ENCODE data around the gene SDK1.

The SDK1 gene

DNA sequence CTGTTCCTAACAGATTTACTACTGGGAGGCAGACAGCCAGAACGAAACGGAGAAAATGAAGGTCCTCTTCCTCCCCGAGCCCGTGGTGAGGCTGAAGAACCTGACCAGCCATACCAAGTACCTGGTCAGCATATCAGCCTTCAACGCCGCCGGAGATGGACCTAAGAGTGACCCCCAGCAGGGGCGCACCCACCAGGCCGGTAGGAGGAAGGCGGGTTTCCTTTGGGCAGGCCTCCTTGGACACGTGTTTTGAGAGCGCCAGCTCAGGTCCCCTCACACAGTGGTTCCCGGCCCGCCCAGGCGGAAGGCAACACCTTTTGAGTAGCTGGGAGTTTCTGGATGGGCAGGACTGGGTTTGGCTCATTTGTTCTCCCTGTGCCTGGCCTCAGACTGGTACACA, 907.0 kb downstream of the SDK1 start:
- H3K4me3 ChIP-seq (ENCODE audit: low read depth, low read length): no peak overlapping the region
- TF ChIP-seq, protein P1, sequence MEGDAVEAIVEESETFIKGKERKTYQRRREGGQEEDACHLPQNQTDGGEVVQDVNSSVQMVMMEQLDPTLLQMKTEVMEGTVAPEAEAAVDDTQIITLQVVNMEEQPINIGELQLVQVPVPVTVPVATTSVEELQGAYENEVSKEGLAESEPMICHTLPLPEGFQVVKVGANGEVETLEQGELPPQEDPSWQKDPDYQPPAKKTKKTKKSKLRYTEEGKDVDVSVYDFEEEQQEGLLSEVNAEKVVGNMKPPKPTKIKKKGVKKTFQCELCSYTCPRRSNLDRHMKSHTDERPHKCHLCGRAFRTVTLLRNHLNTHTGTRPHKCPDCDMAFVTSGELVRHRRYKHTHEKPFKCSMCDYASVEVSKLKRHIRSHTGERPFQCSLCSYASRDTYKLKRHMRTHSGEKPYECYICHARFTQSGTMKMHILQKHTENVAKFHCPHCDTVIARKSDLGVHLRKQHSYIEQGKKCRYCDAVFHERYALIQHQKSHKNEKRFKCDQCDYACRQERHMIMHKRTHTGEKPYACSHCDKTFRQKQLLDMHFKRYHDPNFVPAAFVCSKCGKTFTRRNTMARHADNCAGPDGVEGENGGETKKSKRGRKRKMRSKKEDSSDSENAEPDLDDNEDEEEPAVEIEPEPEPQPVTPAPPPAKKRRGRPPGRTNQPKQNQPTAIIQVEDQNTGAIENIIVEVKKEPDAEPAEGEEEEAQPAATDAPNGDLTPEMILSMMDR (conservative IDR thresholded peaks at IDR 0.05; ENCODE audit: low read depth, low read length): no peak
- no peak for DNase-seq (ENCODE audit: low read depth)

DNA sequence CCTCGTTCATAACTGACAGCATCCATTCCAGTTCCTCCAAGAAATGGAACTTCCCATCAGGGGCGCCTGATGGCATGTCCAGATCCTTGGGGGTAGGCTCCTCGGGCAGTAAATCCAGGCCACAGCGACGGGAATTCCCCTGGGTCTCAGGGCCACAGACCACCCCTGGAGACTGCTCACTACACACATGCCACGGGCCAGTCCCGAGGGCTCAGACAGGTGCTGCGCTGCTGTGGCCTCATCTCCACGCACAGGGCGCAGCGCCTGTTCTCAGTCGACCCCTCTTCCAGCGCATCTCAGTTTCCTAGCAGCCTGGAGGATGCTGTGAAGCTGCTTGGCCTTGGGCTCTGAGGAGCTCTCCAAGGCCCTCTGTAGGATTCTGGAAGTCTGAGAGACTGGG, 907.5 kb downstream of the SDK1 start:
- H3K4me3 ChIP-seq (ENCODE audit: low read depth, low read length): no peak overlapping the region
- DNase-seq (ENCODE audit: low read depth): no peak
- TF ChIP-seq, protein P1 (conservative IDR thresholded peaks at IDR 0.05; ENCODE audit: low read depth, low read length): no peak

DNA sequence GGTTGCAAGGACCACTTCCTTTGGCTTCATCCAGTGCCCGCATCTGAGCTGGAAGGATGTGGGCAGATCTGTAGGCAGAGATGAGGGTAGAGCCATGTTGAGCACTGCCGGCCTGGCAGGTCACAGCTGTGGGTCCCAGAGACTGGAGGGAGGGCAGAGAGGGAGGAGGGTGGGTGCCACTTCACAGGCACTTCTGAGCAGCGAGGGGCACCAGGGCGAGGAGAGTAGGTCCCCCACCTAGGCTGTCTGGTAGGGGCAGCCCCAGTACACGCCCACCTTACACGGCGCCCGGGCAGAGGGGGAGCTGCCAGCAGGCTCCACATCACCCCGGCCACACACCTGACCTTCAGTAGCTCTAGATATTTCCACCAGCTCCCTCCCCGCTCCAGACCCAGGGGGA, 908.1 kb downstream of the SDK1 start:
- TF ChIP-seq, protein P1 (conservative IDR thresholded peaks at IDR 0.05; ENCODE audit: low read depth, low read length): no peak
- no peak overlapping the region for H3K4me3 ChIP-seq (ENCODE audit: low read depth, low read length)
- no peak for DNase-seq (ENCODE audit: low read depth)

DNA sequence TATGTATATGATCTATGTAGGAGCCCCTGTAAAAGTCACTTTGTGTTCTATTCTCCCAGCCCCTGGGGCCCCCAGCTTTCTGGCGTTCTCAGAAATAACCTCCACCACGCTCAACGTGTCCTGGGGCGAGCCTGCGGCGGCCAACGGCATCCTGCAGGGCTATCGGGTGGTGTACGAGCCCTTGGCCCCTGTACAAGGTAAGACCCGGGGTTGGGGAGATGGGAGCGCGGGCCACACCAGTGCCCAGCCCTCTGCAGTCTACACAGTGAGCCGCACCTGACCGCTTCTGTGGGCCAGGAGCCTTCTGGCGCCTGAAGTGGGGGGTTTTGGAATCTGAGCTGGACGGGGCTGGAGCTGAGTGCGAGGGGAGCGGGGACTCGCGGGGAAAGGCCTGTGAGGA, 908.9 kb downstream of the SDK1 start:
- no peak for DNase-seq (ENCODE audit: low read depth)
- TF ChIP-seq, protein P1 (conservative IDR thresholded peaks at IDR 0.05; ENCODE audit: low read depth, low read length): no peak
- no peak overlapping the region for H3K4me3 ChIP-seq (ENCODE audit: low read depth, low read length)

DNA sequence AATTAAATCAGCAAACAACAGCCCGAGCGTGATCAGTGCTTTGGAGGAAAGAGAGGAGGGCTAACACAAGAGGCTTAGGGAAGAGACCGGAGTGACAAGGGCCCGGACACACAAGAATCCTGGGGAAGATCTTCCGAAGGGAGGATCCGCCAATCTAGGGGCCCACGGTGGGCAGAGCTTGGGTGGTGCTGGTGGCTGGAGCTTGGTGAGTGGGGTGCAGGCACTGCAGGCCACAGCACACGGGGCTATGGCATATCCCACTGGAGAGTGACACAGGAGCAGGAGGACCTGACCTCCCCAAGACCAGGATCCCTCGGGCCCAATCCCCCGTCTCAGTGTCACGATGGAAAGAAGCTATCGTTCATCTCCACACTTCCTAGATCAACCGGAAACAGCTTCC, 909.8 kb downstream of the SDK1 start:
- DNase-seq (ENCODE audit: low read depth): no peak
- H3K4me3 ChIP-seq (ENCODE audit: low read depth, low read length): no peak overlapping the region
- TF ChIP-seq, protein P1 (conservative IDR thresholded peaks at IDR 0.05; ENCODE audit: low read depth, low read length): no peak

DNA sequence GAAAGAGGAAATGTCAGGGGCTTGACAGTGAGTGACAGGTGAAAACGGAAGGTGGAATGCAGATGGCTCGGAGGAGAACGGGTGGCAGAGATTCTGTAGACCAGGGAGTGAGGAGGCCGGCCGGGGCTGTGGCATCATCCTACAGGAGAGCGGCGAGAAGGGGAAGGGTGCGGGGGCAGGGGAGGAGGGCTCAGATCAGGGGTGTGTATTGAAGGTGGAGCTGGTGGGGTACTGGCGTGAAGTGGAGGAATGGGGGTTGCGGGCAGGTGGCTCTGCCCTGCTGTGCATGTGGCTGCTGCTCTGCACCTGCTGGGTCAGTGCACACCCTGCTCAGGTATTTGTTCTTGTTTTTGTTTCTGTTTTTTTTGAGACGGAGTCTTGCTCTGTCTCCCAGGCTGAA, 910.2 kb downstream of the SDK1 start:
- DNase-seq (ENCODE audit: low read depth): no peak
- TF ChIP-seq, protein P1 (conservative IDR thresholded peaks at IDR 0.05; ENCODE audit: low read depth, low read length): no peak
- no peak overlapping the region for H3K4me3 ChIP-seq (ENCODE audit: low read depth, low read length)

DNA sequence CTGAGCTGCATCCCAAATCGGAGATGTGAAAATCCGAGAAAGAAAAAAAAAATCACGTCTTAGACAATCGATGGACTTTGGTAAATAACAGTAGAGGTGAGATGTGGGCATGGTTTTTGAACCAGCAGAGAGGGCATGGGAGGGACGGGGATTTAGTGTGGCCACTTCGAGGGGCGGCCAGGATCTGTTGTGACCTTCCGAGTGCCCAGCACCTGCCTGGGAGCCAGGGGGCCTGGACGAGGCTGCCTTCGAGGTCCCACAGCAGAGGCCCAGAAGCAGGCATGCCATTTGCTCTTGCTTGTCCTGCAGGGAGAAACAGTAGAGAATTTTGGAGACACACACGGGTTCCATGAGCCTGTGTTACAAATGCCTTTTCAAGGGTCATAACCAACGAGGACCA, 911.3 kb downstream of the SDK1 start:
- H3K4me3 ChIP-seq (ENCODE audit: low read depth, low read length): no peak overlapping the region
- TF ChIP-seq, protein P1 (conservative IDR thresholded peaks at IDR 0.05; ENCODE audit: low read depth, low read length): no peak
- no peak for DNase-seq (ENCODE audit: low read depth)

Data from choroid plexus epithelial cell (primary cell).